ENCODE results near the gene RGS14.

RGS14 gene, protein sequence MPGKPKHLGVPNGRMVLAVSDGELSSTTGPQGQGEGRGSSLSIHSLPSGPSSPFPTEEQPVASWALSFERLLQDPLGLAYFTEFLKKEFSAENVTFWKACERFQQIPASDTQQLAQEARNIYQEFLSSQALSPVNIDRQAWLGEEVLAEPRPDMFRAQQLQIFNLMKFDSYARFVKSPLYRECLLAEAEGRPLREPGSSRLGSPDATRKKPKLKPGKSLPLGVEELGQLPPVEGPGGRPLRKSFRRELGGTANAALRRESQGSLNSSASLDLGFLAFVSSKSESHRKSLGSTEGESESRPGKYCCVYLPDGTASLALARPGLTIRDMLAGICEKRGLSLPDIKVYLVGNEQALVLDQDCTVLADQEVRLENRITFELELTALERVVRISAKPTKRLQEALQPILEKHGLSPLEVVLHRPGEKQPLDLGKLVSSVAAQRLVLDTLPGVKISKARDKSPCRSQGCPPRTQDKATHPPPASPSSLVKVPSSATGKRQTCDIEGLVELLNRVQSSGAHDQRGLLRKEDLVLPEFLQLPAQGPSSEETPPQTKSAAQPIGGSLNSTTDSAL

DNA sequence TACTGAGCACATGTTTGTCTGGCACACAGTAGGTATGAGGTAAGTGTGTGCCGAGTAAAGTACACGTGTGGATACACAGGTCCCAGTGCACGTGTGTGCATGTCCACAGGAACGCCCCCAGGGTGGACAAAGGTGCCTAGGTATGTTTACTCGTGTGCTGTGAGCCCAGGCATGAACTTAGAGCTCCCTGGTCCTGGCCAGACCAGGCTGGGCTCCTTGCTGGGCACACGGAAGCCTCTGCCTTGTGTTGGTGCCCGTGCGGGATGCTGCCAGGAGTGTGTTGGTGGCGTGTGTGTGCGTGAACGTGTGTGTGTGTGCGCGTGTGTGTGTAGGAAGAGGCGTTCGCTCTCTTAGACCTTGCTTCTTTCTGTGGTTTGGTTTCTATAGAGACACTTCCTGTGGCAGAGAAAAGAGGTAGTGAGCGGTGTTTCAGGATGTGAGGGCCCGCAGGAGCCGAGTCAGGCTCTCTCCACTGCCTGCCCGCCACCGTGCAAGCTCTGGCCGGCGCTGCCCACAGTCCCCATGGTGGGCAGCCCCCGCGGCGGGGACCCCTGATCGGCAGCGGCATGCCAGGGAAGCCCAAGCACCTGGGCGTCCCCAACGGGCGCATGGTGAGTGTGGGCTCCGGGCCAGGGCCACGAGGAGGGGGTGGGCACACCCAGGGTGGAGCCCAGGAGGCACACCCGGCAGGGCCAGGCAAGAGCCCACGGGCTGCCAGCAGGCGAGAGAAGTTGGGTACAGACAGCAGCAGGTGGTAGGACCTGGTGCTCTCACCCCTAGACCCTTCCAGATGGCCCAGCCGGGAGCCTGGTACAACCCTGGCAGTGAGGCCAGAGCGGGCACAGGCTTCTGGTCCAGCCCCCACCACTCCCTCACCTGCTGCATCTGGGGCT, at the start of gene RGS14:
RGS14 (plus strand) TSS at position 466 of the 893 bp plus-strand sequence; CDS start at position 567, 101 bp downstream.
- DNase-seq (ENCODE audit: low read depth, low spot score), result peak; percentile 18
- in situ Hi-C loops (cut with HindIII; ENCODE audit: low sequenced_read_pairs), result no loop called here
- H3K4me3 ChIP-seq (ENCODE audit: low read depth, low read length), result no peak within 1 kb of the TSS
- TF ChIP-seq, protein P1, sequence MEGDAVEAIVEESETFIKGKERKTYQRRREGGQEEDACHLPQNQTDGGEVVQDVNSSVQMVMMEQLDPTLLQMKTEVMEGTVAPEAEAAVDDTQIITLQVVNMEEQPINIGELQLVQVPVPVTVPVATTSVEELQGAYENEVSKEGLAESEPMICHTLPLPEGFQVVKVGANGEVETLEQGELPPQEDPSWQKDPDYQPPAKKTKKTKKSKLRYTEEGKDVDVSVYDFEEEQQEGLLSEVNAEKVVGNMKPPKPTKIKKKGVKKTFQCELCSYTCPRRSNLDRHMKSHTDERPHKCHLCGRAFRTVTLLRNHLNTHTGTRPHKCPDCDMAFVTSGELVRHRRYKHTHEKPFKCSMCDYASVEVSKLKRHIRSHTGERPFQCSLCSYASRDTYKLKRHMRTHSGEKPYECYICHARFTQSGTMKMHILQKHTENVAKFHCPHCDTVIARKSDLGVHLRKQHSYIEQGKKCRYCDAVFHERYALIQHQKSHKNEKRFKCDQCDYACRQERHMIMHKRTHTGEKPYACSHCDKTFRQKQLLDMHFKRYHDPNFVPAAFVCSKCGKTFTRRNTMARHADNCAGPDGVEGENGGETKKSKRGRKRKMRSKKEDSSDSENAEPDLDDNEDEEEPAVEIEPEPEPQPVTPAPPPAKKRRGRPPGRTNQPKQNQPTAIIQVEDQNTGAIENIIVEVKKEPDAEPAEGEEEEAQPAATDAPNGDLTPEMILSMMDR (IDR thresholded peaks at IDR 0.05; ENCODE audit: low read depth, low read length), result no peak

DNA sequence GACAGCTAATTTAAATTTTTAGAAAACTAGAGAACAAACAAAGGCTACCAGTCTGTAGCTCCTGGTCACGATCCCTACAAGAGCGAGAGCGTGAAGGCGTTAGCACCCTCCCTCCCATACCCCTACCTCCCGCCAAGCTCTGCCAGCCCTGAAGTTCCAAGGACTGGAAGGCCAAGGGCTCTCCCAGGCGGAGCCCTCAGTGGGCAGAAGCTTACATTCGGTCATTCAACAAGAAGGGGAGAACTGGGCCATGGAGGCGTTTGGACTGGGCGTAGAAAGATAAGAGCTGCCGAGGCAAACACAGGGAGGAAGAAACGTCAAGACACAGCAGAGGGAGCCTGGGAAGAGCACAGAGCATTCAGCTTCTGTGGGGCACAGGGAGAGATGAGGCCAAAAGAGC, 49.0 kb upstream of the RGS14 start:
- no peak for DNase-seq (ENCODE audit: low read depth, low spot score)
- H3K4me3 ChIP-seq (ENCODE audit: low read depth, low read length), result no peak overlapping the region
- TF ChIP-seq, protein P1 (IDR thresholded peaks at IDR 0.05; ENCODE audit: low read depth, low read length), result no peak
- in situ Hi-C loops (cut with HindIII; ENCODE audit: low sequenced_read_pairs), result no loop called here

DNA sequence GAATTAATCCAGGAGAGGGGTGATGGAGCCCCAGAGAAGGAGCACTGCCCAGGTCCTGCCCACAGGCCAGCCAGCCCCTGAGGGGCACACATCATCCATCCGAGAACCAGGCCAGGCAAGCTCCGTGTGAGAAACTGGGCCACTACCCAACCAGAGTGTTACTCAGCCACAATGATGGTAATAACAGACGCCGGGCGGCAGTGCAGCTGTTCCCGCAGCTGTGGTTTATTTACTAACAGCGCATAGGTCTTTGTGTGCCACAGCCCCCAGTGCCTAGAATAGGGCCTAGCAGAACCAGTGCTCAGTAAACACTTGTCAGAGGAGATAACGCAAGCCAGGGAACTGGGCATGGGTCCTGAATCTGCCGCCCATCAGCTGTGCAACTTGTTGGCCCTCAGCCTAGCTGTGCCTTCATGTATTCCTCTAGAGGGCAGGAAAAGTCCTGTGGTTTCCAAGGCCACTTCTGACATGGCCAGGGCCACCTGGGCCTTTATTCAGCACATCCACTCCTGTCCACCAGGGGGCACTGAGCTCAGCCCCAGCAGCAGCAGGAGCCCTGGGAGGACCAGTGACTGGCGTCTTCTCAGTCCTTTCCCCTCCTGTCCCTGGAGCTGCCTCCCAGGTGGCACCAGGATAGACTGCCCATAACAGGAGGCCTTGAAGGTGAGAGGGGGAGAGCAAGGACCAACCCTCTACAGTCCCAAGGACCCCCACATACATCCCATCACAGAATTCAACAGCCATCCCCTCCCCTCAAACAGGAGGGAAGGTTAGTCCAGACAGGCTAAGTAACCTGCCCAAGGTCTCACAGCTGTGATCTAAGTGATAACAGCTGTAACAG, 48.2 kb upstream of the RGS14 start:
- peak; percentile 67 for DNase-seq (ENCODE audit: low read depth, low spot score)
- TF ChIP-seq, protein P1 (IDR thresholded peaks at IDR 0.05; ENCODE audit: low read depth, low read length), result peak; percentile 97
- no peak overlapping the region for H3K4me3 ChIP-seq (ENCODE audit: low read depth, low read length)
- in situ Hi-C loops (cut with HindIII; ENCODE audit: low sequenced_read_pairs), result no loop called here

DNA sequence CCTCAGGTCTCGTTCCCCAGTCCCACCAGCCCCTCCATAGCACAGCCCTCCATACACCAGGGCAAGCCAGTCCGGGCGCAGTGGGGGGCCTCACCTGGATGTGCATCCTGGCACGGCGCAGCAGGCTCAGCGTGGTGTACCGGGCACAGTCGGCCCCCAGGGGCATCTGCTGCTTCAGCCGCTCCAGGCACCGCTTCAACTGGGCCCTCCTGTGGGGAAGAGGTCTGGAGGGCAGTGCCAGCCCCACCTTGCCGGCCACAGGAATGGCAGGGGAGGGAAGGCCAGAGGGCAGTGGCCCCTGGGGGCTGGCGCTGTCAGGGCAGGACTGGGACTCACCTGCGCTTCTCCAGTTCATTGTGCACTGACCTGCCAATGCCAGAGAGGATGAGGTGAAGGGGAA, 47.4 kb upstream of the RGS14 start:
- in situ Hi-C loops (cut with HindIII; ENCODE audit: low sequenced_read_pairs), result no loop called here
- DNase-seq (ENCODE audit: low read depth, low spot score), result no peak
- H3K4me3 ChIP-seq (ENCODE audit: low read depth, low read length), result peak overlapping the region; percentile 63
- TF ChIP-seq, protein P1 (IDR thresholded peaks at IDR 0.05; ENCODE audit: low read depth, low read length), result no peak

DNA sequence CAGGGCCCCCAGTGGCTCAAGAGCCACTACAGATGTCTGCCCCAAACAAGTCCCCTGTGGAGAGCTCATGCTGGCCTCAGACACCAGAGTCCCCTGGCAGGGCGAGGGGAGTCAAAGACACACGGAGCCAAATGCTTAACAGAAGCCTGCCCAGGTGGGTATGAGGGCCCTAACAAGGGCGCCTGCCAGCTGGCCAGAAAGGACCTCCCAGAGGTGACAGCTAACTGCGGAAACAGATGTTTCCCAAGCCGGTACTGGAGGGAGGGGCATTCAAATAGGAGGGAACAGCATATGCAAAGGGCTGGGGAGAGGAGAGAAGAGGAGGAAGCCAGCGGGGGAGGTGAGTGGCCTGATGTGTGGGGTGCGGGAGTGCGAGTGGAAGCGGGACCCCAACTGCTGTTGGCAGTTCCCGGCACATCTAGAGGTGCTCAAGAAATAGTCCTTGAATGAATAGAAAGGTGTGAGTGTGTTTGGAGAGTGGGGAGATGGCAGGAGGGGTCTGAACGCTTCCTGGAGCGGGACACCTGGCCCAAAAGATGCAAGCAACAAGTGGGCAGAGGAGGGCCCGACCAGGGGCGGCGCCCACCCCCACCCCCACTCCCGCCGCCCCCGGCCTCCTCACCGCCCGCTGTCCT, 46.9 kb upstream of the RGS14 start:
- no peak for DNase-seq (ENCODE audit: low read depth, low spot score)
- TF ChIP-seq, protein P1 (IDR thresholded peaks at IDR 0.05; ENCODE audit: low read depth, low read length), result no peak
- in situ Hi-C loops (cut with HindIII; ENCODE audit: low sequenced_read_pairs), result no loop called here
- peak overlapping the region; percentile 63 for H3K4me3 ChIP-seq (ENCODE audit: low read depth, low read length)

Measured in astrocyte of the spinal cord (primary cell).